Type B pancreatic cell (in vitro differentiated cells): ENCODE results near the gene COPS3. TPM values are rescaled to one million over a fixed set of nuclear protein-coding genes. Genes with fewer than 3 reads are reported as not detected.

Experiments
- DNase-seq: peaks from one replicate; pipeline ENCODE4 v3.0.0; 2021; ENCODE audit warnings: mixed read lengths; ENCODE audit not compliant: unreplicated experiment; ENCODE audit errors: extremely low spot score
- H3K27ac Mint-ChIP-seq: 2 replicates; pipeline ENCODE4 v1.8.0; 2021; ENCODE audit warnings: mild to moderate bottlenecking, mixed read lengths
- H3K27me3 Mint-ChIP-seq: 2 replicates; pipeline ENCODE4 v1.8.0; 2021; ENCODE audit warnings: mixed read lengths
- H3K36me3 Mint-ChIP-seq: 2 replicates; pipeline ENCODE4 v1.8.0; 2021; ENCODE audit warnings: mixed read lengths
- H3K4me1 Mint-ChIP-seq: one replicate; pipeline ENCODE4 v1.8.0; 2021; ENCODE audit warnings: mixed read lengths; ENCODE audit not compliant: unreplicated experiment
- H3K4me3 Mint-ChIP-seq: 2 replicates; pipeline ENCODE4 v1.8.0; 2021; ENCODE audit warnings: mild to moderate bottlenecking, mixed read lengths
- H3K9me3 Mint-ChIP-seq: 2 replicates; pipeline ENCODE4 v1.8.0; 2021; ENCODE audit warnings: mixed read lengths
- CTCF ChIP-seq: fragments of 200-600 bp; sonication (generic); conservative IDR thresholded peaks from 2 replicates; pipeline ENCODE4 v1.5.0; 2021; ENCODE audit warnings: antibody characterized with exemption, mild to moderate bottlenecking
- total RNA-seq: library from RNA; stranded (reverse); gene quantifications from 2 replicates; pipeline ENCODE4 v1.2.1, GENCODE V29; 2021; ENCODE audit warnings: low replicate concordance

Gene COPS3
- total RNA-seq, 1 donor from 2014 or later, result 63.1 TPM

GRCh38 chr17:17207998-17208397 is 73.0 kb downstream of the COPS3 start:
- no peaks in the 10 kb centered on the region for H3K9me3 Mint-ChIP-seq

GRCh38 chr17:17206913-17207335 is 74.1 kb downstream of the COPS3 start:
- Mint-ChIP-seq H3K27me3 (no peaks in the 10 kb centered on the region), H3K36me3 (no peaks in the 10 kb centered on the region), H3K9me3 (no peaks in the 10 kb centered on the region), H3K4me1 (no peaks in the 10 kb centered on the region), H3K27ac (no peak overlapping the region), H3K4me3 (no peak overlapping the region)
- no peak for DNase-seq
- TF ChIP-seq CTCF, result no peak

More at GRCh38 chr17:17207998-17208397, 73.0 kb downstream of the COPS3 start:
- no peaks in the 10 kb centered on the region for H3K27me3 Mint-ChIP-seq
- H3K27ac Mint-ChIP-seq, result no peak overlapping the region
- peaks cover 4% of the 10 kb centered on the region for H3K36me3 Mint-ChIP-seq
- DNase-seq, result no peak
- H3K4me3 Mint-ChIP-seq, result no peak overlapping the region
- no peaks in the 10 kb centered on the region for H3K4me1 Mint-ChIP-seq
- TF ChIP-seq CTCF, result no peak

- TF ChIP-seq CTCF, result no peak
- Mint-ChIP-seq H3K9me3 (no peaks in the 10 kb centered on the region), H3K4me3 (no peak within 1 kb of the TSS), H3K27ac (no peak within 1 kb of the TSS), H3K36me3 (no peaks in the 10 kb centered on the region), H3K4me1 (no peaks in the 10 kb centered on the region), H3K27me3 (no peaks in the 10 kb centered on the region)
- DNase-seq, result no peak
Observed at GRCh38 chr17:17206124-17206912, 74.7 kb downstream of the COPS3 start, which contains the start of gene PLD6. Gene PLD6 (minus strand): TSS chr17:17206333. CDS start chr17:17206286, 47 bp downstream.

GRCh38 chr17:17205368-17206123 is 75.5 kb downstream of the COPS3 start:
- no peak overlapping the region for H3K27ac Mint-ChIP-seq
- H3K36me3 Mint-ChIP-seq, result no peaks in the 10 kb centered on the region
- TF ChIP-seq CTCF, result no peak
- no peaks in the 10 kb centered on the region for H3K9me3 Mint-ChIP-seq
- no peaks in the 10 kb centered on the region for H3K27me3 Mint-ChIP-seq
- peaks cover 6% of the 10 kb centered on the region for H3K4me1 Mint-ChIP-seq
- no peak for DNase-seq
- no peak overlapping the region for H3K4me3 Mint-ChIP-seq

GRCh38 chr17:17204635-17205231 is 76.3 kb downstream of the COPS3 start:
- H3K27ac Mint-ChIP-seq, result no peak overlapping the region
- peaks cover 14% of the 10 kb centered on the region for H3K4me1 Mint-ChIP-seq
- TF ChIP-seq CTCF, result no peak
- H3K36me3 Mint-ChIP-seq, result no peaks in the 10 kb centered on the region
- H3K27me3 Mint-ChIP-seq, result no peaks in the 10 kb centered on the region
- no peak for DNase-seq
- no peak overlapping the region for H3K4me3 Mint-ChIP-seq
- no peaks in the 10 kb centered on the region for H3K9me3 Mint-ChIP-seq
